T-helper 1 cell treated with Interleukin-12 subunit alpha and Interleukin-12 subunit beta and Interleukin-4 antibody, amounts not matched to agents 30 μg/mL and 1 μg/mL, for 36 hours (primary cell): ENCODE measurements around the gene CTDSPL.
"Not testable (repeated sequence)": the region's sequence is repeated elsewhere in the genome, so short reads cannot be mapped to it uniquely, and the experiment has no call there.

Experiments used
- H3K27ac Mint-ChIP-seq: one replicate; pipeline ENCODE4 v1.8.0; 2021; ENCODE audit warnings: mild to moderate bottlenecking, mixed read lengths
- H3K27me3 Mint-ChIP-seq: one replicate; pipeline ENCODE4 v1.8.0; 2021; ENCODE audit warnings: low read depth, mixed read lengths
- H3K36me3 Mint-ChIP-seq: one replicate; pipeline ENCODE4 v1.8.0; 2021; ENCODE audit warnings: low read depth, mixed read lengths
- H3K4me1 Mint-ChIP-seq: one replicate; pipeline ENCODE4 v1.8.0; 2021; ENCODE audit warnings: low read depth, mixed read lengths
- H3K4me3 Mint-ChIP-seq: one replicate; pipeline ENCODE4 v1.8.0; 2021; ENCODE audit warnings: mild to moderate bottlenecking, moderate library complexity, mixed read lengths
- H3K9me3 Mint-ChIP-seq: one replicate; pipeline ENCODE4 v1.8.0; 2021; ENCODE audit warnings: mixed read lengths

The CTDSPL gene

DNA sequence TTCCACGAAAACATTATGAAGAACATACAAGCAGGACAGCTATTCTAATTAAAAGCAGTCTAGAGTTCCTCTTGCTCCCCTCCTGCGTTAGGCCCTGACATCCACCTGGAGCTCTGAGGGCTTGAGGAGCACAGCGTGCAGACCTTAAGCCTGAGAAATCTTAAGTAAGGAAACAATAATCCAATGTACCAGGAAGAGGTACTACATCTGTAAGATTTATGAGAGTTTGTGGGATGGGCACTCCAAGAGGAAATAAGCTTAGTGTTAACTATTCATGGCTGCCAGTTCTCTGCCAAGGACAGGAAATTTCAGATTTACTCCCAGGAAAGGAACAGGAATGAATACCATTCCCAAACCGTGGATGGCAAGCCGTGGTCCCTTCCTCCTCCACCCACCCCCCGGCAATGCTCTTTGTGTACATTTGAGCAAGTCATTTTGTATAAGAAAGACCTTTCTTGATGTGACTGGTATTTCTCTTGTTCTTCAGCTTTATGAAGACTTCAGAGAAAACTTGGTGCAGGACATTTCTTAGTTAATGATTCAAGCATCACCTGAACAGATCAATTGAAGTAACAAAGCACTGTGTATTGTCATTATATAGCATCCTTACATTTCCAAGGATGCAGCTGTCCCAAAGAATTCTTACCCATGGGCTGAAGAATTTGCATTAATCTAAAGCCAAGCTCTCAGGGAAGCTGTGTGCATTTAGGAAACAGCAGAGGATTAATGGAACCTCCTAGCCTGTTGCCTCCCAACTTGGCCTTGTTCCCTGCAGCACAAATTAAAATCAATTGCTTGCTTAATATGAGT, 100.1 kb downstream of the CTDSPL start:
- H3K27ac Mint-ChIP-seq = no peak overlapping the region

DNA sequence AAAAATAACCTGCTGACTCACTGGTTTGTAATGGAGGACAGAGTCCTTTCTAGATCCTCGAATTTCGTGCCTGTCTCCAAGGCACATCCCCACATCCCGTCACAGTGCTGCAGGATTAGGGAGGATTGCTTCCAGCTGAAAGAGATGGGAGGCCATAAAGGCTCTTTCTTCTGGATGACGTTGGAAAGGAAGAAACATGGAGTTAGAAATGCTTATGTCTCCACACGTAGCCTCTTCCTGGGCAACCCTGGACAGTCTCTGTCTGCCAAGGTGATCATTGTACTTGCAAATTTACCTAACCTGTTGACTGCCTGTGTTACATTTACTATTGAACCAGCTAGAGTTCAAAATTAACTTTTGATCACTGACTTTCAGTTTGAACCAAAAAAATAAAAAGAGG, 101.3 kb downstream of the CTDSPL start:
- H3K9me3 Mint-ChIP-seq = no peaks in the 10 kb centered on the region
- no peaks in the 10 kb centered on the region for H3K36me3 Mint-ChIP-seq
- H3K4me3 Mint-ChIP-seq = no peak overlapping the region
- no peak overlapping the region for H3K27ac Mint-ChIP-seq
- H3K27me3 Mint-ChIP-seq = peaks cover 3% of the 10 kb centered on the region
- H3K4me1 Mint-ChIP-seq = no peaks in the 10 kb centered on the region

More for the DNA sequence above, 100.1 kb downstream of the CTDSPL start:
- peaks cover 2% of the 10 kb centered on the region for H3K27me3 Mint-ChIP-seq
- H3K9me3 Mint-ChIP-seq = no peaks in the 10 kb centered on the region
- peaks cover 7% of the 10 kb centered on the region for H3K4me1 Mint-ChIP-seq
- H3K36me3 Mint-ChIP-seq = no peaks in the 10 kb centered on the region
- no peak overlapping the region for H3K4me3 Mint-ChIP-seq

DNA sequence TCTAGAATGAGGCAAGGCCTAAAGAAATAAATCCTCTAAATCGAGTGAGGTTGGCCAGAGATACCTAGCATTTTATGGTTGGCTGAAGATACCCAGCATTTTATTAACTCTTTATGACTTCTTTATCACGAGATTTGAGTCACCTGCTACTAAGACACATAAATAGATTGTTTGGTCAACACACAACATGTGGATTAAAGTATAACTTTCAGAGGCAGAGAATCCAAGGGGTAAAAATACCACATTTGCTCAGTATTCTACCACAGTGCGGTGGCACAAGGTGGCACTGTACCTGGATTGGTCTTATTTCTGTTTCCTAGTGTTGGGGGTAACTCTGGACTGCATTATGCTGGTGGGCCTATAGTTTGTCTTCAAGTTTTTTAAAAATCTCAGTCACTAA, 102.0 kb downstream of the CTDSPL start:
- Mint-ChIP-seq H3K9me3 (no peaks in the 10 kb centered on the region), H3K36me3 (no peaks in the 10 kb centered on the region), H3K4me1 (no peaks in the 10 kb centered on the region), H3K4me3 (no peak overlapping the region), H3K27me3 (peaks cover 3% of the 10 kb centered on the region), H3K27ac (no peak overlapping the region)

GRCh38 chr3:37964146-37964545, 102.5 kb downstream of the CTDSPL start:
- Mint-ChIP-seq H3K9me3 (no peaks in the 10 kb centered on the region), H3K36me3 (no peaks in the 10 kb centered on the region), H3K27me3 (peaks cover 3% of the 10 kb centered on the region), H3K4me1 (no peaks in the 10 kb centered on the region), H3K27ac (no peak overlapping the region), H3K4me3 (no peak overlapping the region)

- Mint-ChIP-seq H3K27me3 (peaks cover 3% of the 10 kb centered on the region), H3K4me3 (no peak overlapping the region), H3K9me3 (no peaks in the 10 kb centered on the region), H3K4me1 (no peaks in the 10 kb centered on the region), H3K27ac (no peak overlapping the region), H3K36me3 (no peaks in the 10 kb centered on the region)
These were observed 103.0 kb downstream of the CTDSPL start for GRCh38 chr3:37964716-37965115.

DNA sequence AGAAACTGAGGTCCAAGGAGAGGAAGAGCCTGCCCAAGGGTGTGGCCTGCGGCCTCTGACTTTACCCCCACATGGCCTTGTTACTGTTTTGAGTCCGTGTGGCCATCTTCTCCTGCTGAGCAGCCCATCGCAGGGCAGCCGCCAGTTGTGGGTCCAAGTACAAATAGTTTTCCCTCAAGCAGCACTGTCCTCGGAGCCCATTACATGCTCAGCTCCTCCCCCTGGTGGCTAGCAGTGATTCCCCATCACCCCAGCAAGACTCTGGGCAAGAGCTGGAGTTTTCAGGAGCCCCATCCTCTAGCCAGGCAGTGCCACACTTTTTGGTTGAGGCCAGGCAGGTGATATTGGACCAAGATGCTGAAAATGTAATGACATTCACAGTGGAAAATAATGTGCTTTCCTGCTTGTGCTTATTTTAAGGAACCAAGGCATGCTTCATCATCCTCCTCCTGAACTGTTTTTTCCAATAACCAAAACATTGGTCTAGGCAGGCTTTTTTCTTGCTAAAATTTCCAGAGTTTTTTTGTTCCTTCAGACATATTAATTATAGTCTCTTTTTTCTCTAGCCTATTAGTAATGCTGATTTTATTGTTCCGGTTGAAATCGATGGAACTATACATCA, 105.7 kb downstream of the CTDSPL start:
- Mint-ChIP-seq H3K27me3 (peaks cover 3% of the 10 kb centered on the region), H3K4me3 (no peak overlapping the region), H3K27ac (no peak overlapping the region), H3K36me3 (no peaks in the 10 kb centered on the region), H3K4me1 (no peaks in the 10 kb centered on the region), H3K9me3 (no peaks in the 10 kb centered on the region)

DNA sequence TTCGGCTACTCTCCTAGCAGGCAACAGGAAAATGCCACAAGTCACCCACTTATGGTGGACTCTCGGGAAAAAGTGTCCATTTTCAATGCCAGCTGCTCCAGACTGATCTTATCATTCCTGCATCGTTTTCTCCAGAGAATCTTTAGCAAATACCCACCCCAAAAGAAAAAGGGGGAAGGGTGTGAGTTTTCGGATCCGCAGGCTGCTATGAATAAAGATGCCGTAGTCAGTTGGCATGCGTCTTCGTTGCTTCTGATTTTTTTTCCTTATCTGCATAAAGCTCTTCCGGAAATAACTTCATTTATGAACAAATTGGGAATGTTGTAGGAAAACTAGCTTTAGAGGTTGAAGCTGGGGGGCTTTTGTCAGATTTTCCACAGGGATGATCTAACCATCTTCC, 106.5 kb downstream of the CTDSPL start:
- peaks cover 3% of the 10 kb centered on the region for H3K27me3 Mint-ChIP-seq
- H3K36me3 Mint-ChIP-seq = no peaks in the 10 kb centered on the region
- no peaks in the 10 kb centered on the region for H3K9me3 Mint-ChIP-seq
- no peaks in the 10 kb centered on the region for H3K4me1 Mint-ChIP-seq
- H3K27ac Mint-ChIP-seq = no peak overlapping the region
- no peak overlapping the region for H3K4me3 Mint-ChIP-seq

DNA sequence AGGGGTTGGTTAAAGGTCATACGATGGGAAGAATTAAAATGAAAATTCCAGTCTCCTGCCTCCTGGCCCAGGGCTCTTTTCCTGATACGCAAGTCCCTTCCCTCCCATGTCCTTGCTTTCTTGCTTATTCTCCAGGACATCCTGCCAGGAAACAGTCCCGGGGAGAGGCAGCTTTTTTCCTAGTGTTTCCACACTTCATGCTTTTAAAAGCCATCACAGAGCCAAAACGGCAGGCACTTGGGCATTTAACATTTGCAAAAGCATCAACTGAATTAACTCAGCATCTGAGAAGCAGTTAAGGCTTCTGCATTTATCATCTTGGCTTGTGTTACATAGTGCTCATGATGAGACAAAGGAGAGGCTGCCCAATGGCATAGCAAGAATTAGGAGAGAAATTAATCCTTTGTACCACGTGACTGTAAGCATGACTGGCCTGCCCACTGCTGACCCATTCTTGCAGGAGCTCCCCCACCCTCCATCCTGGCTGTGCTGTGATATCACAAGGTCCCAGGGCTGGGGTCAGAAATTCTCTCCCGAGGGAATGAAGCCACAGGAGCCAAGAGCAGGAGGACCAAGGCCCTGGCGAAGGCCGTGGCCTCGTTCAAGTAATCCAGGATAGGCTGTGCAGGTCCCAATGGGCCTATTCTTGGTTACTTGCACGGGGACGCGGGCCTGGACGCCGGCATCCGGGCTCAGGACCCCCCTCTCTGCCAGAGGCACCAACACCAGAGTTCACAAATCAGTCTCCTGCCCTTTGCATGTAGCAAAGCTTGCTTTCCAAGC, 107.3 kb downstream of the CTDSPL start:
- Mint-ChIP-seq H3K9me3 (no peaks in the 10 kb centered on the region), H3K27ac (no peak overlapping the region), H3K4me3 (no peak overlapping the region), H3K36me3 (no peaks in the 10 kb centered on the region), H3K4me1 (no peaks in the 10 kb centered on the region), H3K27me3 (peaks cover 3% of the 10 kb centered on the region)

GRCh38 chr3:37969596-37970100, 108.0 kb downstream of the CTDSPL start:
- Mint-ChIP-seq H3K9me3 (no peaks in the 10 kb centered on the region), H3K27ac (no peak overlapping the region), H3K27me3 (peaks cover 3% of the 10 kb centered on the region), H3K4me3 (no peak overlapping the region), H3K4me1 (no peaks in the 10 kb centered on the region), H3K36me3 (no peaks in the 10 kb centered on the region)

GRCh38 chr3:37970802-37971201, 109.1 kb downstream of the CTDSPL start:
- no peaks in the 10 kb centered on the region for H3K9me3 Mint-ChIP-seq
- no peak overlapping the region for H3K27ac Mint-ChIP-seq
- H3K4me1 Mint-ChIP-seq = peaks cover 4% of the 10 kb centered on the region
- H3K4me3 Mint-ChIP-seq = no peak overlapping the region
- H3K36me3 Mint-ChIP-seq = peaks cover 2% of the 10 kb centered on the region
- peaks cover 3% of the 10 kb centered on the region for H3K27me3 Mint-ChIP-seq

GRCh38 chr3:37971467-37971866, 109.8 kb downstream of the CTDSPL start:
- Mint-ChIP-seq H3K27me3 (peaks cover 3% of the 10 kb centered on the region), H3K27ac (no peak overlapping the region), H3K9me3 (no peaks in the 10 kb centered on the region), H3K36me3 (peaks cover 2% of the 10 kb centered on the region), H3K4me1 (peaks cover 4% of the 10 kb centered on the region), H3K4me3 (no peak overlapping the region)

- H3K27ac Mint-ChIP-seq, H3K4me1 Mint-ChIP-seq, H3K4me3 Mint-ChIP-seq, H3K9me3 Mint-ChIP-seq, H3K36me3 Mint-ChIP-seq, H3K27me3 Mint-ChIP-seq: not testable (repeated sequence)
These were observed 110.4 kb downstream of the CTDSPL start for GRCh38 chr3:37972056-37972455.

DNA sequence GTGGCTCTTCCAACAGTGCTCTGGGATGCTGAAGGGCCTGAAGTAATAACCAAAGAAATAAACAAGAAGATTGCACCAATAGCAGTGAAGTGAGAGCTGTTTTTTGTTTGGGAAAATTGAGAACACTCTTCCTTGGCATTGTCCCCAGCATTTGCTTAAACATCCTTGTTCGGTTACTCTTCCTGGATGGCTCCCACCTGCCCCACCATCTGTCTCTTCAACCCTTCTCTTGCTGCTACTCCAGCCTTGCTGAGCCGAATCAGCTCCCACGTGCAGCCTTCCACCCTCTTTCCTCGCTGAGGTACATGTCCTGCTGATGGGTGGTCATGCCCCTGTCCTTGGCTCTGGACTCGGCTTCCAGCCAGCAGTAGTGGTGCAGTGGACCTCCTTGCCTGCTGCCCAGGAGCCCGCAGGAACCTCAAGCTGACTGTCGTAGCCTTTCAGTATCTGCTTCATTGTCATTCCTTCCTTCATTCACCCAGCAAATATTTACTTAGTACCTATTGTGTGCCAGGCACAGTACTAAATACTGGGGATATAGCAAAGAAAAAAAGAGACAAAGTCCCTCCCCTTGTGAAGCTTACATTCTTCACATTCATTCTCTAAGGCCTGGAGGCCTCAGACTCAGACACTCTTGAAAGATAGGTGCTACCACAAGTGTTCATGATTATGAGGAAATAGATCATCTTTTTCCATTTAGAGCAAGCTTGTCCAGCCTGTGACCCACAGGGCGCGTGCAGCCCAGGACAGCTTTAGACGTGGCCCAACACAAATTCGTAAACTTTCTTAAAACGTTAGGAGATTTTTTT, 111.8 kb downstream of the CTDSPL start:
- no peaks in the 10 kb centered on the region for H3K27me3 Mint-ChIP-seq
- H3K27ac Mint-ChIP-seq = no peak overlapping the region
- H3K36me3 Mint-ChIP-seq = peaks cover 2% of the 10 kb centered on the region
- peaks cover 4% of the 10 kb centered on the region for H3K4me1 Mint-ChIP-seq
- H3K9me3 Mint-ChIP-seq = no peaks in the 10 kb centered on the region
- H3K4me3 Mint-ChIP-seq = no peak overlapping the region
